ENCODE data around the gene COL4A1.

DNA sequence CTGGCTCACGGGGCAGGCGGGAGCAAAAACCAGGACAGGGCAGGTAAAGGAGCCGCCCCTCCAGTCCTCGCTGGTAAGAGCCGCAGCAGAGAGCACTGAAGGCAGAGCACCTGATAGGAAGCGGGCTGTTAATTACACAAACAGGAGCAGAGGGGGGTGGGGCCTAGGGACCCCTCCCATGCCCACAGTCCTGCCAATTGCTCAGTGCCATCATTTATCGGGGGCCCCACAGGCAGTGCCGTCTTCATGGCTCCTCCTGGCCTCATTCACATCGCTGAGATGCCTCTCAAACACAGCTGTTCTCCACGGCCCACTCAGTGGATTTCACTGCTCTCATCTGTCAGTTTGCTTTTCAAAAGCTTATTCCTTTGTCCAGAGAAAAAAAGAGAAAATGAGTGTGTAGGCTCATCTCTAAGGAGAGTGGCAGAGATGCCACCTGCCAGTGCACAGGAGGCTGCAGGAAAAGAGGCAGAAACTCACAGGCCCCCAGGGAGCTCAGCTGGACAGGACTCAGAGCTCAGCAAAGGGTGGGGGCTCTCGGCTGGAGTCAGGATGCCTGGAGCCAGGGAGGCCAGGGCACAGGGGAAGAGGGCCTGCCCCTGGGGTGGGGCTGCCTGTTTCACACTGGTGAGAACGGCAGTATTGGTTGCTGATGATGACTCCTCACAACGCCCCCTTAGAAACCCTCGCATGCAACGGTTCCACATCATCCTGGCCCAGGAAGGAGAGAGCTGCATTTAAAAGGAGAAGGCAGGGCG lies 174.6 kb downstream of the COL4A1 start:
- TF ChIP-seq SIN3A (IDR thresholded peaks at IDR 0.05; ENCODE audit: borderline replicate concordance, insufficient read depth, low read length) (no peak), REST (IDR thresholded peaks at IDR 0.05; ENCODE audit: insufficient read depth in 1 of 2, low read depth in 2 of 2, low read length in 2 of 2) (no peak), TAF1 (IDR thresholded peaks at IDR 0.05; ENCODE audit: borderline replicate concordance, insufficient read depth, low read length) (no peak)
